Stomach (tissue), 4 donors: Measurements from ENCODE around the gene TP53BP2.

ENCODE experiments used
- CTCF ChIP-seq, 7 experiments: fragments of 450-650 bp in 4 of 7; fragments of 200-600 bp in 3 of 7; sonication (generic) in 3 of 7; IDR thresholded peaks; one replicate each; pipeline ENCODE4 v1.5.1; 2016 to 2019; ENCODE audit warnings: antibody characterized with exemption in 7 of 7, control low read depth in 2 of 7, mild to moderate bottlenecking in 1 of 7
- POLR2A ChIP-seq, 4 donors: fragments of 450-650 bp; IDR thresholded peaks; one replicate each; pipeline ENCODE4 v1.6.1; 2016; ENCODE audit warnings: antibody characterized with exemption in 4 of 4, control low read depth in 2 of 4, mild to moderate bottlenecking in 1 of 4, moderate library complexity in 1 of 4
- POLR2AphosphoS5 ChIP-seq, 3 donors: sonication (generic); formaldehyde crosslinking; IDR thresholded peaks; one replicate each; pipeline ENCODE4 v1.6.1; 2016; ENCODE audit warnings: antibody characterized with exemption in 3 of 3

- TF ChIP-seq CTCF (IDR thresholded peaks at IDR 0.05) (no peak), POLR2AphosphoS5 (IDR thresholded peaks at IDR 0.05) (no peak), POLR2A (IDR thresholded peaks at IDR 0.05) (no peak)
Observed at GRCh38 chr1:223870617-223871574, 25.1 kb upstream of the TP53BP2 start.
